GM12801 (cell line): ENCODE results near the gene OGFOD2.

Experiments
- TF ChIP-seq, protein P1 (sequence below): IDR thresholded peaks from one replicate; pipeline ENCODE4 v1.5.1; 2011; ENCODE audit warnings: control low read depth; ENCODE audit not compliant: insufficient read length; ENCODE audit errors: extremely low read depth

OGFOD2 gene

DNA sequence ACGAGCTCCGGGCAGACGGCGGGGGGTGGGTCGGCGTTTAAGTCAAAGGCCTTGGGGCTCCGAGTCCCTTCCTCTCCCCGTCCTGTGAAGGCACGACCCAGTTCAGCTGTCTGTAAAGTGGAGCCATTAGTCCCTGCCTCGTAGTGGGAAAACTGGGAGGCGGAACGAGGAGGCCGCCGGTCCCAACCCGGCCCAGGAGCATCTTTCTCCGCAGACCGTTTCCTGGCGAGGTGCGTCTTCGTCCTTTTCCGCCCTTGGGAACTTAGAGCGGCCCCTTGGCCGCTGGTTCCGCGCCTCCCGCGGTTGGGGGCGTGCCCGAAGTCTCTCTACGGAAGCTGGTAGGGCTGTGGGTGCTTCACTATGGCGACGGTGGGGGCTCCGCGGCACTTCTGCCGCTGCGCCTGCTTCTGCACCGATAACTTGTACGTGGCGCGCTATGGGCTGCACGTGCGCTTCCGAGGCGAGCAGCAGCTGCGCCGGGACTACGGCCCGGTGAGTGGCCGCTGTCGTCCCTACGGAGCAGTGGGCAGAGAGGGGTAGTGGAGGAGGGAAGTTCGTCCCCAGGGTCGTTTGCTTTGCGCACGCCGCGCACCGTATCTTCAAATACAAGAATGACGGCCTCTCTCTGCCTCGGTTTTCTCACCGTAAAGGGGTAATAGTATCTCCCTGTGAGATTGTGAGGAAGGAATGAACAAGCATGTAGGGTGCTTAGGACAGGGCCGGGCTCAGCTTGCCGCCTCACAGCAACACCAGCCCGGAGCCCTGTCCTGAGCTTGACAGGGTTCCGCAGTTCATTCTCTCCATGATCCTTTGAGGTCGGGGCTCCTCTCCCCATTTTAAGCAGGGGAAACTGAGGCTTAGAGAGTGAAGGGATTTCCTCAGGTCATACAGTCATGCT lies at the start of gene OGFOD2:
TSS of gene OGFOD2 (plus strand) at position 353 of the 898 bp plus-strand sequence. CDS start at position 361, 8 bp downstream.
- TF ChIP-seq, protein P1, sequence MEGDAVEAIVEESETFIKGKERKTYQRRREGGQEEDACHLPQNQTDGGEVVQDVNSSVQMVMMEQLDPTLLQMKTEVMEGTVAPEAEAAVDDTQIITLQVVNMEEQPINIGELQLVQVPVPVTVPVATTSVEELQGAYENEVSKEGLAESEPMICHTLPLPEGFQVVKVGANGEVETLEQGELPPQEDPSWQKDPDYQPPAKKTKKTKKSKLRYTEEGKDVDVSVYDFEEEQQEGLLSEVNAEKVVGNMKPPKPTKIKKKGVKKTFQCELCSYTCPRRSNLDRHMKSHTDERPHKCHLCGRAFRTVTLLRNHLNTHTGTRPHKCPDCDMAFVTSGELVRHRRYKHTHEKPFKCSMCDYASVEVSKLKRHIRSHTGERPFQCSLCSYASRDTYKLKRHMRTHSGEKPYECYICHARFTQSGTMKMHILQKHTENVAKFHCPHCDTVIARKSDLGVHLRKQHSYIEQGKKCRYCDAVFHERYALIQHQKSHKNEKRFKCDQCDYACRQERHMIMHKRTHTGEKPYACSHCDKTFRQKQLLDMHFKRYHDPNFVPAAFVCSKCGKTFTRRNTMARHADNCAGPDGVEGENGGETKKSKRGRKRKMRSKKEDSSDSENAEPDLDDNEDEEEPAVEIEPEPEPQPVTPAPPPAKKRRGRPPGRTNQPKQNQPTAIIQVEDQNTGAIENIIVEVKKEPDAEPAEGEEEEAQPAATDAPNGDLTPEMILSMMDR = no peak

DNA sequence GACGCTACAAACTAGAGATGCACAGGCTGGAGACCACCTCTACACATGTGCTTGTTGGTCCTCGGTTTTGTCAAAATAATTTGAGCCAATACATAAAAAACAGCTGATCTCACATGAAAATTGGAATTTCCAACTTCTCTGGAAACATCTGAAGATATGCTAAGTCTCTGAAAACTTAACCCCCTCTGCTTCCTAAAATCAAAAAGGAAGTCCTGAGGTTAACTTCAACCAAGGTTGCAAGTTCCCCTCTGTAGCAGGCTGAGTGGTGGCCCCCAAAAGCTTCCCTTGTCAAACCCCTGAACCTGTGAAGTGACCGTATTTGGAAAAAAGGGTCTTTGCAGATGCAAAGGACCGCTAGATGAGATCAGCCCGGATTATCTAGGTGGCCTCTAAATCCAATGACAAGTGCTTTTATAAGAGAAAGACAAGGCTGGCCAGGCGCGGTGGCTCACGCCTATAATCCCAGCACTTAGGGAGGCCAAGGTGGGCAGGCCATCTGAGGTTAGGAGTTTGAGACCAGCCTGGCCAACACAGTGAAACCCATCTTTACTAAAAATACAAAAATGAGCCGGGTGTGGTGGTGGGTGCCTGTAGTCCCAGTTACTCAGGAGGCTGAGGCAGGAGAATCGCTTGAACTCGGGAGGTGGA lies 47.2 kb upstream of the OGFOD2 start:
- TF ChIP-seq, protein P1 = no peak

GRCh38 chr12:122928404-122929147 lies 46.5 kb upstream of the OGFOD2 start:
- TF ChIP-seq, protein P1 = no peak

DNA sequence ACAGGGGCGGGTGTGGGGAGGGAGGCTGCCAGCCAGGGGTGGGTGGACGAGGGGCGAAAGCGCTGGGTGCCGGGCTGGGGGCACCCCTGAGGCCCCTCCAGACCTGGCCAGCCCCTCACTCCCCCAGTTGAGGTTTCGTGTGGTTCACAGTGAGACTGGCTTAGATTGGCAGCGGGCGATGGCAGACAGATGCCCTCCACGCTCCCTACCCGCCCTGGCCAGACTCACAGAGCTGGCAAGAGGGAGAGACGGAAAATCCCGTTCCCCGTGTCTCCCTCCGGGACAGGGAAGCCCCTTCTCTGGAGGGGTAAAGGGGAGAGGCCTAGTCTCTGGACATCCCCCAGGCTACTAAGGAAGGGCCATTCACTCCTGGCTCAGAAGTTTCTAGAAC lies 45.9 kb upstream of the OGFOD2 start:
- TF ChIP-seq, protein P1 = no peak

GRCh38 chr12:122929812-122930211 lies 45.2 kb upstream of the OGFOD2 start:
- TF ChIP-seq, protein P1 = no peak

DNA sequence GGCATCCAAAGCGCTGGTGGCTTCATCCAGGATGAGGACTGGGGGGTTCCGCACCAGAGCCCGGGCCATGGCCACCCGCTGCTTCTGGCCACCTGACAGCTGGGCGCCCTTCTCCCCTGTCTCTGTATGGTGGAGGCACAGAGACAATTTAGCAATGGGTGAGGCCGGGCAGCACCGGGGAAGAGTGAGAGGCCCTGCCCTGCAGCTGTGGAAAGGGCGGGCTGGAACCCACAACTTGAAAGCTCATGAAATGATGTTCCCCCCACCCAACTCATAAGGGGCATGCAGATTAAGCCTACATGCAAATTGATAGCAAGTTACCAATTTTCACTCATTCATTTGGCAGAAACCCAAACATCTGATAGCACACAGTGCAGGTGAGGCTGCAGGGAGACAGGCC lies 42.8 kb upstream of the OGFOD2 start:
- TF ChIP-seq, protein P1 = no peak

DNA sequence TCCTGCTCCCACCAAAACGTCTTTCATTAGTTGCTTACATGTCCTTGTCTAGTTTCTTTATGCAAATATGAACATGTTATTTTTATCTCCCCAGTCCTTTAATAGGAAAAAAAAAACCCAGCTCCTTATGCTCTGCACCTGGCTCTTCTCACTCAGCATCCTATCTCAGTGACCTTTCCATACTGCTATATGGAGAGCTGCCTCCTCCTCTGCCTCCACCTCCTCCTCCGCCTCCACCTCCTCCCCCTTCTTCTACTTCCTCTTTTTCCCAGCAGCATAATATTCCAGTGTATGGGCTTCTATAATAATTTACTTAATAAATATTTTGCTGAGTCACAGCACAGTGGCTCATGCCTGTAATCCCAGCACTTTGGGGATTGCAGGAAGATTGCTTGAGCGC lies 40.3 kb upstream of the OGFOD2 start:
- TF ChIP-seq, protein P1 = no peak
